GM23338 (cell line): ENCODE data around the gene CAPN7. TPM values are rescaled to one million over a fixed set of nuclear protein-coding genes. Genes with fewer than 3 reads are reported as not detected.
A peak's percentile ranks its signal among the peaks of the same experiment; 100 is the strongest.

Source experiments
- ATAC-seq: fragments of 200-7000 bp; cut with Tn5 transposase; 3 replicates; pipeline ENCODE4 v1.9.1; 2020
- DNase-seq: peaks from one replicate; pipeline ENCODE4 v3.0.0-alpha.2; 2015; ENCODE audit warnings: low spot score
- H2AFZ ChIP-seq: fragments of 200-600 bp; sonication (generic); 2 replicates; pipeline ENCODE4 v1.8.0; 2016; ENCODE audit warnings: antibody characterized with exemption, mild to moderate bottlenecking, moderate library complexity
- H3F3A ChIP-seq: fragments of 200-600 bp; sonication (generic); replicated peaks from 2 replicates; pipeline ENCODE4 v1.8.0; 2017; ENCODE audit warnings: antibody characterized with exemption, mixed run types, low read depth
- H3K27ac ChIP-seq: fragments of 200-600 bp; sonication (generic); 2 replicates; pipeline ENCODE4 v1.6.1; 2016; ENCODE audit warnings: low read depth
- H3K27me3 ChIP-seq: fragments of 200-600 bp; sonication (generic); 2 replicates; pipeline ENCODE4 v1.8.0; 2016; ENCODE audit warnings: mild to moderate bottlenecking, mixed run types, moderate library complexity; ENCODE audit not compliant: insufficient read depth
- H3K36me3 ChIP-seq: fragments of 200-600 bp; sonication (generic); 2 replicates; pipeline ENCODE4 v1.8.0; 2016; ENCODE audit warnings: mild to moderate bottlenecking; ENCODE audit not compliant: insufficient read depth
- H3K4me1 ChIP-seq: fragments of 200-600 bp; sonication (generic); 2 replicates; pipeline ENCODE4 v1.8.0; 2016; ENCODE audit warnings: mild to moderate bottlenecking, moderate library complexity; ENCODE audit not compliant: insufficient read depth
- H3K4me2 ChIP-seq: fragments of 200-600 bp; sonication (generic); 2 replicates; pipeline ENCODE4 v1.7.1; 2017; ENCODE audit warnings: mixed run types
- H3K4me3 ChIP-seq: fragments of 200-600 bp; sonication (generic); 2 replicates; pipeline ENCODE4 v1.6.1; 2016; ENCODE audit warnings: mixed run types
- H3K79me2 ChIP-seq: fragments of 200-600 bp; sonication (generic); replicated peaks from 2 replicates; pipeline ENCODE4 v1.8.0; 2017; ENCODE audit warnings: mild to moderate bottlenecking; ENCODE audit not compliant: insufficient read depth
- H3K9me2 ChIP-seq: fragments of 200-600 bp; sonication (generic); 2 replicates; pipeline ENCODE4 v1.8.0; 2017; ENCODE audit not compliant: insufficient read depth
- H4K20me1 ChIP-seq: fragments of 200-600 bp; sonication (generic); replicated peaks from 2 replicates; pipeline ENCODE4 v1.8.0; 2017; ENCODE audit warnings: mild to moderate bottlenecking; ENCODE audit not compliant: insufficient read depth
- H3K27ac Mint-ChIP-seq: 2 replicates; pipeline ENCODE4 v1.8.0; 2020; ENCODE audit warnings: inconsistent platforms, mild to moderate bottlenecking, moderate library complexity, mixed read lengths
- H3K27me3 Mint-ChIP-seq: 3 replicates; pipeline ENCODE4 v1.8.0; 2022; ENCODE audit warnings: low read depth, mild to moderate bottlenecking, moderate library complexity, mixed read lengths, inconsistent platforms; ENCODE audit not compliant: insufficient read depth, poor library complexity
- H3K36me3 Mint-ChIP-seq: 3 replicates; pipeline ENCODE4 v1.8.0; 2021; ENCODE audit warnings: low read depth, mild to moderate bottlenecking, inconsistent platforms, moderate library complexity, mixed read lengths
- H3K4me1 Mint-ChIP-seq: 3 replicates; pipeline ENCODE4 v1.8.0; 2020; ENCODE audit warnings: mild to moderate bottlenecking, inconsistent platforms, mixed read lengths
- H3K4me3 Mint-ChIP-seq: 3 replicates; pipeline ENCODE4 v1.8.0; 2021; ENCODE audit warnings: moderate library complexity, mild to moderate bottlenecking, inconsistent platforms, mixed read lengths
- H3K9me3 Mint-ChIP-seq: 3 replicates; pipeline ENCODE4 v1.8.0; 2020; ENCODE audit warnings: moderate library complexity, mild to moderate bottlenecking, inconsistent platforms, mixed read lengths
- ETS1 ChIP-seq: IDR thresholded peaks from 2 replicates; pipeline ENCODE4 v1.6.1; 2016; ENCODE audit warnings: antibody characterized with exemption
- JUNB ChIP-seq: IDR thresholded peaks from one replicate; pipeline ENCODE4 v1.6.1; 2016; ENCODE audit warnings: antibody characterized with exemption; ENCODE audit not compliant: unreplicated experiment
- STAT1 ChIP-seq: IDR thresholded peaks from one replicate; pipeline ENCODE4 v1.6.1; 2016; ENCODE audit warnings: antibody characterized with exemption; ENCODE audit not compliant: unreplicated experiment
- ZNF331 ChIP-seq: fragments of 250-450 bp; sonication (Bioruptor Pico); IDR thresholded peaks from 2 replicates; pipeline ENCODE4 v1.5.0; 2020; ENCODE audit warnings: low read depth, mild to moderate bottlenecking, moderate library complexity
- ZNF462 ChIP-seq: fragments of 250-450 bp; sonication (Bioruptor Pico); IDR thresholded peaks from 2 replicates; pipeline ENCODE4 v1.5.0; 2020; ENCODE audit warnings: mild to moderate bottlenecking, moderate library complexity
- polyA plus RNA-seq: library from polyadenylated mRNA; unstranded; fragments of >200 nt; fragmentation: Nextera tagmentation; extraction: Ambion mirVana; gene quantifications from 2 replicates; pipeline ENCODE4 v1.2.1, GENCODE V29; 2016
- total RNA-seq: library from RNA; depleted of rRNA; stranded (reverse); fragments of >200 nt; shearing (Covaris generic); gene quantifications from 2 replicates; pipeline ENCODE4 v1.2.3, GENCODE V29; 2014
- TF ChIP-seq, protein P1 (sequence below): IDR thresholded peaks from one replicate; pipeline ENCODE4 v1.6.1; 2018; ENCODE audit warnings: antibody characterized with exemption; ENCODE audit not compliant: unreplicated experiment
- TF ChIP-seq, protein P2 (sequence below), 2 experiments: fragments of 200-600 bp in 1 of 2; sonication (generic) in 1 of 2; conservative IDR thresholded peaks; 2 replicates each; pipeline versions ENCODE4 v1.5.1 to v1.6.1; 2016 to 2017; ENCODE audit warnings: antibody characterized with exemption in 2 of 2, low read depth in 2 of 2, mild to moderate bottlenecking in 2 of 2, moderate library complexity in 1 of 2

Gene CAPN7
- total and polyA plus RNA-seq, 2 experiments from 2014 or later, result 9.9 to 18.1 TPM

- Histone ChIP-seq H3K4me1 (no peaks in the 10 kb centered on the region), H3K27ac (no peak overlapping the region), H3K9me2 (no peaks in the 10 kb centered on the region), H3K4me3 (no peak overlapping the region), H3K79me2 (no peaks in the 10 kb centered on the region), H3F3A (no peaks in the 10 kb centered on the region), H3K4me2 (no peak overlapping the region), H3K27me3 (no peaks in the 10 kb centered on the region), H2AFZ (no peak overlapping the region), H4K20me1 (no peaks in the 10 kb centered on the region), H3K36me3 (peaks cover under 1% of the 10 kb centered on the region; the same call in 1 of the 2 replicates)
- Mint-ChIP-seq H3K36me3 (peaks cover 7% of the 10 kb centered on the region; the same call in 2 of the 3 replicates), H3K27ac (no peak overlapping the region), H3K4me3 (no peak overlapping the region), H3K27me3 (no peaks in the 10 kb centered on the region), H3K4me1 (no peaks in the 10 kb centered on the region), H3K9me3 (no peaks in the 10 kb centered on the region)
- TF ChIP-seq ETS1 (no peak), ZNF462 (CRISPR knock-in tag) (no peak), JUNB (no peak), STAT1 (no peak), ZNF331 (CRISPR knock-in tag) (no peak)
- TF ChIP-seq, protein P1, sequence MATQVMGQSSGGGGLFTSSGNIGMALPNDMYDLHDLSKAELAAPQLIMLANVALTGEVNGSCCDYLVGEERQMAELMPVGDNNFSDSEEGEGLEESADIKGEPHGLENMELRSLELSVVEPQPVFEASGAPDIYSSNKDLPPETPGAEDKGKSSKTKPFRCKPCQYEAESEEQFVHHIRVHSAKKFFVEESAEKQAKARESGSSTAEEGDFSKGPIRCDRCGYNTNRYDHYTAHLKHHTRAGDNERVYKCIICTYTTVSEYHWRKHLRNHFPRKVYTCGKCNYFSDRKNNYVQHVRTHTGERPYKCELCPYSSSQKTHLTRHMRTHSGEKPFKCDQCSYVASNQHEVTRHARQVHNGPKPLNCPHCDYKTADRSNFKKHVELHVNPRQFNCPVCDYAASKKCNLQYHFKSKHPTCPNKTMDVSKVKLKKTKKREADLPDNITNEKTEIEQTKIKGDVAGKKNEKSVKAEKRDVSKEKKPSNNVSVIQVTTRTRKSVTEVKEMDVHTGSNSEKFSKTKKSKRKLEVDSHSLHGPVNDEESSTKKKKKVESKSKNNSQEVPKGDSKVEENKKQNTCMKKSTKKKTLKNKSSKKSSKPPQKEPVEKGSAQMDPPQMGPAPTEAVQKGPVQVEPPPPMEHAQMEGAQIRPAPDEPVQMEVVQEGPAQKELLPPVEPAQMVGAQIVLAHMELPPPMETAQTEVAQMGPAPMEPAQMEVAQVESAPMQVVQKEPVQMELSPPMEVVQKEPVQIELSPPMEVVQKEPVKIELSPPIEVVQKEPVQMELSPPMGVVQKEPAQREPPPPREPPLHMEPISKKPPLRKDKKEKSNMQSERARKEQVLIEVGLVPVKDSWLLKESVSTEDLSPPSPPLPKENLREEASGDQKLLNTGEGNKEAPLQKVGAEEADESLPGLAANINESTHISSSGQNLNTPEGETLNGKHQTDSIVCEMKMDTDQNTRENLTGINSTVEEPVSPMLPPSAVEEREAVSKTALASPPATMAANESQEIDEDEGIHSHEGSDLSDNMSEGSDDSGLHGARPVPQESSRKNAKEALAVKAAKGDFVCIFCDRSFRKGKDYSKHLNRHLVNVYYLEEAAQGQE, result no peak
- TF ChIP-seq, protein P2, sequence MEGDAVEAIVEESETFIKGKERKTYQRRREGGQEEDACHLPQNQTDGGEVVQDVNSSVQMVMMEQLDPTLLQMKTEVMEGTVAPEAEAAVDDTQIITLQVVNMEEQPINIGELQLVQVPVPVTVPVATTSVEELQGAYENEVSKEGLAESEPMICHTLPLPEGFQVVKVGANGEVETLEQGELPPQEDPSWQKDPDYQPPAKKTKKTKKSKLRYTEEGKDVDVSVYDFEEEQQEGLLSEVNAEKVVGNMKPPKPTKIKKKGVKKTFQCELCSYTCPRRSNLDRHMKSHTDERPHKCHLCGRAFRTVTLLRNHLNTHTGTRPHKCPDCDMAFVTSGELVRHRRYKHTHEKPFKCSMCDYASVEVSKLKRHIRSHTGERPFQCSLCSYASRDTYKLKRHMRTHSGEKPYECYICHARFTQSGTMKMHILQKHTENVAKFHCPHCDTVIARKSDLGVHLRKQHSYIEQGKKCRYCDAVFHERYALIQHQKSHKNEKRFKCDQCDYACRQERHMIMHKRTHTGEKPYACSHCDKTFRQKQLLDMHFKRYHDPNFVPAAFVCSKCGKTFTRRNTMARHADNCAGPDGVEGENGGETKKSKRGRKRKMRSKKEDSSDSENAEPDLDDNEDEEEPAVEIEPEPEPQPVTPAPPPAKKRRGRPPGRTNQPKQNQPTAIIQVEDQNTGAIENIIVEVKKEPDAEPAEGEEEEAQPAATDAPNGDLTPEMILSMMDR (conservative IDR thresholded peaks at IDR 0.05; ENCODE audit: low read depth in 2 of 2), result peak; percentile 65 to 67
- ATAC-seq (peak; percentile 59), DNase-seq (peak; percentile 46)
These were observed 35.3 kb downstream of the CAPN7 start for GRCh38 chr3:15241341-15241740.
